Panc1 (cell line): ENCODE results near the gene CDC42.

Experiments used
- POLR2AphosphoS5 ChIP-seq: IDR thresholded peaks from 2 replicates; pipeline ENCODE4 v1.6.1; 2012; ENCODE audit warnings: mild to moderate bottlenecking, low read depth, low read length, moderate library complexity
- TF ChIP-seq, protein P1 (sequence below): fragments of 450-650 bp; IDR thresholded peaks from 2 replicates; pipeline ENCODE4 v1.5.1; 2017; ENCODE audit warnings: mild to moderate bottlenecking

DNA sequence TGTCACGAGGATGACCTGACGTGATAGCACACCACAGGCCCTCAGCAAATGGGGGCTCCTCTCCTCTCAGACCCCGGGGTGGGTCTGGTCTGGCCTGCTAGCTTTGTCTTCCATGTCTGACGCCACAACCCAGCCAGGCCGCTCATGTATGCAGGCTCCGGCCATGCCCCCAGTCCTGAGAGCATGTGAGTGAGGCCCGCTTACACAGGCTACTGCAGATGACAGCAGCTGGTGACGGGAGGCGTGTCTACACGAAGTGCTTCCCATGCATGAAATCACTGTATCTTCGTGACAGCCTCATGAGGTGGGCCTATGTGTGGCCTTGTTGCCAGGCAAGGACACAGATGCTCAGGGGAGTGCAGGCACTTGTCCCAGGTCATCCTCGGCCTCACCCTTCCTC is 74.0 kb downstream of the CDC42 start:
- TF ChIP-seq, protein P1, sequence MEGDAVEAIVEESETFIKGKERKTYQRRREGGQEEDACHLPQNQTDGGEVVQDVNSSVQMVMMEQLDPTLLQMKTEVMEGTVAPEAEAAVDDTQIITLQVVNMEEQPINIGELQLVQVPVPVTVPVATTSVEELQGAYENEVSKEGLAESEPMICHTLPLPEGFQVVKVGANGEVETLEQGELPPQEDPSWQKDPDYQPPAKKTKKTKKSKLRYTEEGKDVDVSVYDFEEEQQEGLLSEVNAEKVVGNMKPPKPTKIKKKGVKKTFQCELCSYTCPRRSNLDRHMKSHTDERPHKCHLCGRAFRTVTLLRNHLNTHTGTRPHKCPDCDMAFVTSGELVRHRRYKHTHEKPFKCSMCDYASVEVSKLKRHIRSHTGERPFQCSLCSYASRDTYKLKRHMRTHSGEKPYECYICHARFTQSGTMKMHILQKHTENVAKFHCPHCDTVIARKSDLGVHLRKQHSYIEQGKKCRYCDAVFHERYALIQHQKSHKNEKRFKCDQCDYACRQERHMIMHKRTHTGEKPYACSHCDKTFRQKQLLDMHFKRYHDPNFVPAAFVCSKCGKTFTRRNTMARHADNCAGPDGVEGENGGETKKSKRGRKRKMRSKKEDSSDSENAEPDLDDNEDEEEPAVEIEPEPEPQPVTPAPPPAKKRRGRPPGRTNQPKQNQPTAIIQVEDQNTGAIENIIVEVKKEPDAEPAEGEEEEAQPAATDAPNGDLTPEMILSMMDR: no peak
- TF ChIP-seq POLR2AphosphoS5: no peak
